DMS 273 (cell line): Measurements from ENCODE around the gene MTG1.

ENCODE experiments used
- DNase-seq: peaks from one replicate; lab custom pipeline; 2025; ENCODE audit not compliant: unreplicated experiment; lab: John Stamatoyannopoulos, UW

MTG1 gene

GRCh38 chr10:133394064-133394663 lies at the start of gene MTG1:
TSS of gene MTG1 (plus strand) at chr10:133394157. CDS start at chr10:133394221, 64 bp downstream.
- peak; percentile 97 for DNase-seq

- DNase-seq: no peak
These were observed 49.7 kb upstream of the MTG1 start for GRCh38 chr10:133344236-133344635.

- no peak for DNase-seq
These were observed 47.5 kb upstream of the MTG1 start for GRCh38 chr10:133346413-133346812.

GRCh38 chr10:133347710-133348517 lies 46.0 kb upstream of the MTG1 start:
- no peak for DNase-seq

GRCh38 chr10:133349160-133349568 lies 44.8 kb upstream of the MTG1 start:
- no peak for DNase-seq

- DNase-seq: no peak
These were observed 44.4 kb upstream of the MTG1 start for GRCh38 chr10:133349577-133350011.

GRCh38 chr10:133350283-133350949 lies 43.5 kb upstream of the MTG1 start:
- DNase-seq: no peak

GRCh38 chr10:133350950-133351329 lies 43.0 kb upstream of the MTG1 start:
- no peak for DNase-seq

- peak; percentile 17 for DNase-seq
These were observed 42.3 kb upstream of the MTG1 start for GRCh38 chr10:133351408-133352318.

- peak; percentile 16 for DNase-seq
These were observed 40.6 kb upstream of the MTG1 start for GRCh38 chr10:133353202-133353959.

- DNase-seq: no peak
These were observed 39.9 kb upstream of the MTG1 start for GRCh38 chr10:133353988-133354605.

GRCh38 chr10:133354672-133355240 lies 39.2 kb upstream of the MTG1 start:
- no peak for DNase-seq

- DNase-seq: no peak
These were observed 38.7 kb upstream of the MTG1 start for GRCh38 chr10:133355266-133355665.

- DNase-seq: no peak
These were observed 38.0 kb upstream of the MTG1 start for GRCh38 chr10:133355991-133356390.

GRCh38 chr10:133356549-133357284 lies 37.2 kb upstream of the MTG1 start:
- DNase-seq: peak; percentile 40

- DNase-seq: peak; percentile 76
These were observed 36.4 kb upstream of the MTG1 start, which contains the start of gene FUOM for GRCh38 chr10:133357285-133358161. TSS of gene FUOM (minus strand) at chr10:133358019. CDS start at chr10:133358007, 12 bp downstream.

GRCh38 chr10:133358162-133358924 lies 35.6 kb upstream of the MTG1 start:
- DNase-seq: no peak
